Suprapubic skin (tissue), 4 donors: ENCODE results near the gene MECR. TPM values are rescaled to one million over a fixed set of nuclear protein-coding genes. Genes with fewer than 3 reads are reported as not detected.

ENCODE experiments used
- DNase-seq, 2 donors: peaks; one replicate each; pipeline ENCODE4 v3.0.0-alpha.2; 2019; ENCODE audit warnings: low spot score in 2 of 2
- H3K27ac ChIP-seq: fragments of 200-600 bp; sonication (generic); one replicate; pipeline ENCODE4 v1.5.1; 2019
- H3K27me3 ChIP-seq: fragments of 200-600 bp; sonication (generic); one replicate; pipeline ENCODE4 v1.5.1; 2019
- H3K36me3 ChIP-seq: fragments of 200-600 bp; sonication (generic); one replicate; pipeline ENCODE4 v1.5.1; 2019
- H3K4me1 ChIP-seq: fragments of 200-600 bp; sonication (generic); one replicate; pipeline ENCODE4 v1.5.1; 2019
- H3K4me3 ChIP-seq: fragments of 200-600 bp; sonication (generic); one replicate; pipeline ENCODE4 v1.5.1; 2019; ENCODE audit warnings: mild to moderate bottlenecking
- H3K9me3 ChIP-seq: fragments of 200-600 bp; sonication (generic); one replicate; pipeline ENCODE4 v1.5.1; 2019
- EP300 ChIP-seq: sonication (generic); formaldehyde crosslinking; IDR thresholded peaks from one replicate; pipeline ENCODE4 v1.6.1; 2017; ENCODE audit warnings: antibody characterized with exemption
- POLR2A ChIP-seq, 2 donors: fragments of 450-650 bp; IDR thresholded peaks; one replicate each; pipeline ENCODE4 v1.6.1; 2017; ENCODE audit warnings: antibody characterized with exemption in 2 of 2, mild to moderate bottlenecking in 2 of 2, moderate library complexity in 2 of 2
- POLR2AphosphoS5 ChIP-seq, 3 donors: sonication (generic); formaldehyde crosslinking; IDR thresholded peaks; one replicate each; pipeline ENCODE4 v1.6.1; 2017; ENCODE audit warnings: antibody characterized with exemption in 3 of 3
- WGBS: methylation state at CpG from one replicate; pipeline ENCODE4 v1.1.5; 2018; 5-methylcytosine and 5-hydroxymethylcytosine counted together
- total RNA-seq, 4 donors: library from RNA; depleted of rRNA; stranded (reverse); fragments of >200 nt; gene quantifications; one replicate each; pipeline ENCODE4 v1.1.0, GENCODE V29; 2016
- TF ChIP-seq, protein P1 (sequence below), 2 donors: fragments of 200-600 bp in 1 of 2; fragments of 450-650 bp in 1 of 2; sonication (generic) in 1 of 2; IDR thresholded peaks; one replicate each; pipeline ENCODE4 v1.5.1; 2016 to 2019; ENCODE audit warnings: antibody characterized with exemption in 2 of 2, mild to moderate bottlenecking in 1 of 2, moderate library complexity in 1 of 2

MECR gene
- 10 to 100 TPM; 23.1 to 39.3 (median 33.6) TPM for total RNA-seq

DNA sequence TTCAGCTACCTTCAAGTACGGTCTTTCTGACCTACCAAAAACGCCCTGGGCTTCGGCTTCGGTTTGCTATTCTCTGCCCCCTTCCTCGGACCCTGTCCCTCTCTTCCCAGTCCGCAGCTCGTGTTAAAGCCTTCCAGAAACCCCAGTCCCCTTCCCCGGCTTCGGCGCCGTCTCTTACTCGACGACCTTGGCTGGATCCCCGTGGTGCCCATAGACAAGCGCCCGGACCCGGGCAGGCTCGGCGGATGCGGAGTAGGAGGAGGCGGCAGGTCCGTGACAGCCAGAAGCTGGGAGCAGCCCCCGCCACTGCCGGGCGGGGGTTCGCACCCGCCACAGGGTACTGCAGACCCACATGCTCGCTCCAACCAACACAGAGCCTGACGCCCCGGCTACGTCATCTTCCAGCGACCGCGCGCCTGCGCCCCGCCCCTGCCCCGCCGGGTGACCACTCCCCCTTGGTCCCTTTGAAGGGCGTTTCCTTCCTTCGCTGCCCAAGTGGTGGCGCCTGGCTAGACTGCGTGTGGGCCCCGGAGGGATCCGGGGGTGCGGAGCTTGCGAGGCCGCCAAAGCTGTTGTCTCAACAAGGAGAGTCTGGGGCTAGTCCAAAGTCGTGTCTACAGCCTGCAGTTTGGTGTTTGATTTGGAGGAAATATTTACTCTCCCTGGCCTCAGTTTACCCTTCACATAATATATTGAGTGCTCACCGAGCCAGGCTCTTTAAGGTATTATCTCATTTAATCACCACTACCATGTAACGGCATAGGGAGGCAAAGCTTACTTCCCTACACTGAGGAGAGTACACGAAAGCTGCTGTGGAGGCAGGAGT is at the start of gene MECR:
MECR (minus strand) TSS at position 382 of the 826 bp plus-strand sequence; CDS start at position 354, 28 bp downstream.
- 4% methylated on average over 21 of the region's 52 CpGs for WGBS
- Histone ChIP-seq H3K27ac (peak within 1 kb of the TSS; percentile 78), H3K27me3 (no peaks in the 10 kb centered on the region), H3K36me3 (no peaks in the 10 kb centered on the region), H3K4me1 (peaks cover 17% of the 10 kb centered on the region), H3K9me3 (no peaks in the 10 kb centered on the region), H3K4me3 (peak within 1 kb of the TSS; percentile 80)
- no peak for TF ChIP-seq EP300
- TF ChIP-seq POLR2A (IDR thresholded peaks at IDR 0.05) = peak in 1 of 2 donors; percentile 47
- TF ChIP-seq, protein P1, sequence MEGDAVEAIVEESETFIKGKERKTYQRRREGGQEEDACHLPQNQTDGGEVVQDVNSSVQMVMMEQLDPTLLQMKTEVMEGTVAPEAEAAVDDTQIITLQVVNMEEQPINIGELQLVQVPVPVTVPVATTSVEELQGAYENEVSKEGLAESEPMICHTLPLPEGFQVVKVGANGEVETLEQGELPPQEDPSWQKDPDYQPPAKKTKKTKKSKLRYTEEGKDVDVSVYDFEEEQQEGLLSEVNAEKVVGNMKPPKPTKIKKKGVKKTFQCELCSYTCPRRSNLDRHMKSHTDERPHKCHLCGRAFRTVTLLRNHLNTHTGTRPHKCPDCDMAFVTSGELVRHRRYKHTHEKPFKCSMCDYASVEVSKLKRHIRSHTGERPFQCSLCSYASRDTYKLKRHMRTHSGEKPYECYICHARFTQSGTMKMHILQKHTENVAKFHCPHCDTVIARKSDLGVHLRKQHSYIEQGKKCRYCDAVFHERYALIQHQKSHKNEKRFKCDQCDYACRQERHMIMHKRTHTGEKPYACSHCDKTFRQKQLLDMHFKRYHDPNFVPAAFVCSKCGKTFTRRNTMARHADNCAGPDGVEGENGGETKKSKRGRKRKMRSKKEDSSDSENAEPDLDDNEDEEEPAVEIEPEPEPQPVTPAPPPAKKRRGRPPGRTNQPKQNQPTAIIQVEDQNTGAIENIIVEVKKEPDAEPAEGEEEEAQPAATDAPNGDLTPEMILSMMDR (IDR thresholded peaks at IDR 0.05) = no peak
- peak; percentile 30 to 73 (median 68) for TF ChIP-seq POLR2AphosphoS5 (IDR thresholded peaks at IDR 0.05)
- peak; percentile 96 for DNase-seq

DNA sequence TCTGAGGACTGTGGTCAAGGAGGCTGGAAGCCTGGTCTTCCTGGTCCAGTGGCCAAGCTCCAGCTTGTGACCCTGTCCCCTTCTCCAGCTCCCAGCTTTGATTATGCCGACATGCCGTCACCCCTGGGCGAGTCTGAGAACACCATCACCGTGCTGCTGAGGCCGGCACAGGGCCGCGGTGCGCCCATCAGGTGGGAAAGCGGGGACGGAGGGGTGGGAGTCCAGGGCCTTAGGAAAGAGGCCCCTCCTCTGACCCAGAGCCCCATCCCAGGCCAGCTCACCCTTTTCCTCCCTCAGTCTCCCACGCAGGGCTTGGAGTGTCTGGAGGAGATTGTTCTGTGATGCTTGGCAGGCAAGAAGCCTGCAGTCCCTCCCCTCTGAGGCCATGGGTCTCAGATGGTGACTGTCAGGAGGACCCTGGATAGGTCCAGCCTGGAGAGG is 49.2 kb upstream of the MECR start:
- Histone ChIP-seq H3K36me3 (peaks cover 13% of the 10 kb centered on the region), H3K4me1 (no peaks in the 10 kb centered on the region), H3K27me3 (no peaks in the 10 kb centered on the region), H3K9me3 (no peaks in the 10 kb centered on the region), H3K27ac (no peak overlapping the region), H3K4me3 (no peak overlapping the region)
- WGBS = no CpG with 5 or more reads among the region's 11 CpGs
- peak in 1 of 2 donors; percentile 54 for DNase-seq
- TF ChIP-seq EP300 (no peak), POLR2AphosphoS5 (IDR thresholded peaks at IDR 0.05) (no peak), POLR2A (IDR thresholded peaks at IDR 0.05) (no peak)
- TF ChIP-seq, protein P1 (IDR thresholded peaks at IDR 0.05) = no peak

GRCh38 chr1:29279406-29279805 is 48.7 kb upstream of the MECR start:
- Histone ChIP-seq H3K4me1 (no peaks in the 10 kb centered on the region), H3K36me3 (peaks cover 13% of the 10 kb centered on the region), H3K27ac (no peak overlapping the region), H3K4me3 (no peak overlapping the region), H3K9me3 (no peaks in the 10 kb centered on the region), H3K27me3 (no peaks in the 10 kb centered on the region)
- TF ChIP-seq EP300 (no peak), POLR2A (IDR thresholded peaks at IDR 0.05) (no peak), POLR2AphosphoS5 (IDR thresholded peaks at IDR 0.05) (no peak)
- TF ChIP-seq, protein P1 (IDR thresholded peaks at IDR 0.05) = no peak
- peak in 1 of 2 donors; percentile 53 for DNase-seq
- over 99% methylated on average over 13 of the region's 13 CpGs for WGBS

DNA sequence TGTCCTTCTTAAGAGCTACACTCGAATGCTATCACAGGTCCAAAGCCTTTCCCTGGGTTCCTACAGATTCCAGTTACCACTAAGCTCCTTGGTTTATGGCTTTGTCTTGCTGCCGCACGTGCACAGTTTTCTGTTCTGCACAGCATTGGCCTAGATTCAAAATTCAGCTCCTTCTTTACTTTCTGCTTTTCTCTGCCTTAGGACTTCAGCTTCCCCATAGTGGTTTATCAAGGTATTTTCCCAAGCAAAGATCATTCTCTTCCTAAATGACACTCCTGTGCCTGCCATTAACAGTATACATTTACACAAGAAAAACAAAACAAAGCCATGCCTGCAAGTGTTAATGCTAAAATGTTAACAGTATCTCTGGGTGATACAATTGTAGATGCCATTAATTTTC is 47.4 kb upstream of the MECR start:
- TF ChIP-seq EP300 = no peak
- TF ChIP-seq POLR2AphosphoS5 (IDR thresholded peaks at IDR 0.05) = no peak
- TF ChIP-seq POLR2A (IDR thresholded peaks at IDR 0.05) = no peak
- TF ChIP-seq, protein P1 (IDR thresholded peaks at IDR 0.05) = no peak
- no peak for DNase-seq
- Histone ChIP-seq H3K36me3 (peaks cover 13% of the 10 kb centered on the region), H3K4me1 (no peaks in the 10 kb centered on the region), H3K27me3 (no peaks in the 10 kb centered on the region), H3K27ac (no peak overlapping the region), H3K4me3 (no peak overlapping the region), H3K9me3 (no peaks in the 10 kb centered on the region)
- WGBS = 64% methylated on average over 3 of the region's 3 CpGs

DNA sequence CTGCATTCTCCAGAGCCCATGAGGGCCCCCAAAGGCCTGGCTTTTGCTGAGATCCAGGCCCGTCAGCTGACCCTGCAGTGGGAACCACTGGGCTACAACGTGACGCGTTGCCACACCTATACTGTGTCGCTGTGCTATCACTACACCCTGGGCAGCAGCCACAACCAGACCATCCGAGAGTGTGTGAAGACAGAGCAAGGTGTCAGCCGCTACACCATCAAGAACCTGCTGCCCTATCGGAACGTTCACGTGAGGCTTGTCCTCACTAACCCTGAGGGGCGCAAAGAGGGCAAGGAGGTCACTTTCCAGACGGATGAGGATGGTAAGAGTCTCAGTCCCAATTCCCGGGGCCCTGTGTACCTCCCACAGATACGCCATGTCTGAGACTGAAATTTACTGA is 44.7 kb upstream of the MECR start:
- Histone ChIP-seq H3K27ac (no peak overlapping the region), H3K4me3 (no peak overlapping the region), H3K4me1 (peaks cover 11% of the 10 kb centered on the region), H3K36me3 (peaks cover 13% of the 10 kb centered on the region), H3K27me3 (no peaks in the 10 kb centered on the region), H3K9me3 (no peaks in the 10 kb centered on the region)
- 86% methylated on average over 14 of the region's 14 CpGs for WGBS
- TF ChIP-seq POLR2A (IDR thresholded peaks at IDR 0.05) (no peak), EP300 (no peak), POLR2AphosphoS5 (IDR thresholded peaks at IDR 0.05) (no peak)
- TF ChIP-seq, protein P1 (IDR thresholded peaks at IDR 0.05) = no peak
- DNase-seq = peak in 1 of 2 donors; percentile 50
